Progenitor cell of endocrine pancreas (in vitro differentiated cells): ENCODE data around the gene GSE1. TPM values are rescaled to one million over a fixed set of nuclear protein-coding genes. Genes with fewer than 3 reads are reported as not detected.

Experiments used
- DNase-seq: peaks from one replicate; pipeline ENCODE4 v3.0.0; 2021; ENCODE audit warnings: low spot score; ENCODE audit not compliant: unreplicated experiment
- H3K27ac Mint-ChIP-seq: 2 replicates; pipeline ENCODE4 v1.8.0; 2021; ENCODE audit warnings: mild to moderate bottlenecking, moderate library complexity, mixed read lengths
- H3K27me3 Mint-ChIP-seq: 2 replicates; pipeline ENCODE4 v1.8.0; 2021; ENCODE audit warnings: mixed read lengths
- H3K36me3 Mint-ChIP-seq: 2 replicates; pipeline ENCODE4 v1.8.0; 2022; ENCODE audit warnings: mixed read lengths; ENCODE audit not compliant: insufficient read depth
- H3K4me1 Mint-ChIP-seq: 2 replicates; pipeline ENCODE4 v1.8.0; 2021; ENCODE audit warnings: low read depth, mixed read lengths
- H3K4me3 Mint-ChIP-seq: 2 replicates; pipeline ENCODE4 v1.8.0; 2021; ENCODE audit warnings: low read depth, mild to moderate bottlenecking, moderate library complexity, mixed read lengths
- H3K9me3 Mint-ChIP-seq: 2 replicates; pipeline ENCODE4 v1.8.0; 2021; ENCODE audit warnings: low read depth, mixed read lengths
- total RNA-seq: library from RNA; stranded (reverse); gene quantifications from 2 replicates; pipeline ENCODE4 v1.2.1, GENCODE V29; 2021
- TF ChIP-seq, protein P1 (sequence below): fragments of 200-600 bp; sonication (generic); IDR thresholded peaks from one replicate; pipeline ENCODE4 v1.5.0; 2021; ENCODE audit warnings: antibody characterized with exemption, mild to moderate bottlenecking; ENCODE audit not compliant: unreplicated experiment

GSE1 gene
- total RNA-seq, 1 donor from 2014 or later: 136 TPM

DNA sequence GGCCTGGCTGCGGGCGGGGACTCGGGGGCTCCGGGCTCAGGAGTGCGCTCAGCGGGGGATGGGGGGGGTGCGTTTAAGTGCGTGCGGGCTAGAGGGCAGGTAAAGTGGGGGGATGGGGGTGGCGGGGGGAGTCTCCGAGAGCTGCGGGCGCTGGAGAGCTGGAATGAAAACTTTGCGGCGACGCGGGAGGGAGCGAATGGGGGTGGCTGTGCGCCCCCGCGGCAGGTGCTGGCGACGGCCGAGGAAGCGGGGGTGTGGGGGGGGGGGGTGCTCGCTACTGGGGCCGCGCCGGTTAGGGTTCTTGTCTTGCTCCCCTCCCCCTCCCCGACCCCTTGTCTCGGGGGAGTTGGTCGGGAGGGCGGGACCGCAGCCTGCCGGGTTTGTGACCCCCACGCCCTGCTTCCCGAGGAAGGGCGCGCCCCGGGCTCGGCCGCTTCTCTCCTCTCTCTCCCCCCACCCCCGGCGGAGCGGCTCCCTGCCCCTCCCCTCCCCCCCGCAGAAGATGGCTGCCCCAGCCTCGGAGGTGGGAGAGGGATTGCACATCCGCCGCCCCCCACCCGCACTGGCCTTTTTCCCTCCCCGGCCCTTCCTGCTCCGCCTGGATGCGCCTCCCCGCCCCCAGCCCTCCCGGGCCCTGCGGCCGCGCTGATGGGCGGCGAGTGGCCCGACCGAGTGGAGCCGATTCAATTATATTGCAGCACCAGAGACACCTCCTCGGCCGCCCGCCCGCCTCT is 649 bp downstream of the GSE1 start:
- TF ChIP-seq, protein P1, sequence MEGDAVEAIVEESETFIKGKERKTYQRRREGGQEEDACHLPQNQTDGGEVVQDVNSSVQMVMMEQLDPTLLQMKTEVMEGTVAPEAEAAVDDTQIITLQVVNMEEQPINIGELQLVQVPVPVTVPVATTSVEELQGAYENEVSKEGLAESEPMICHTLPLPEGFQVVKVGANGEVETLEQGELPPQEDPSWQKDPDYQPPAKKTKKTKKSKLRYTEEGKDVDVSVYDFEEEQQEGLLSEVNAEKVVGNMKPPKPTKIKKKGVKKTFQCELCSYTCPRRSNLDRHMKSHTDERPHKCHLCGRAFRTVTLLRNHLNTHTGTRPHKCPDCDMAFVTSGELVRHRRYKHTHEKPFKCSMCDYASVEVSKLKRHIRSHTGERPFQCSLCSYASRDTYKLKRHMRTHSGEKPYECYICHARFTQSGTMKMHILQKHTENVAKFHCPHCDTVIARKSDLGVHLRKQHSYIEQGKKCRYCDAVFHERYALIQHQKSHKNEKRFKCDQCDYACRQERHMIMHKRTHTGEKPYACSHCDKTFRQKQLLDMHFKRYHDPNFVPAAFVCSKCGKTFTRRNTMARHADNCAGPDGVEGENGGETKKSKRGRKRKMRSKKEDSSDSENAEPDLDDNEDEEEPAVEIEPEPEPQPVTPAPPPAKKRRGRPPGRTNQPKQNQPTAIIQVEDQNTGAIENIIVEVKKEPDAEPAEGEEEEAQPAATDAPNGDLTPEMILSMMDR: no peak
- Mint-ChIP-seq H3K36me3 (no peaks in the 10 kb centered on the region), H3K4me3 (peak overlapping the region; percentile 70), H3K27ac (no peak overlapping the region), H3K4me1 (peaks cover 34% of the 10 kb centered on the region), H3K9me3 (no peaks in the 10 kb centered on the region), H3K27me3 (no peaks in the 10 kb centered on the region)
- no peak for DNase-seq

DNA sequence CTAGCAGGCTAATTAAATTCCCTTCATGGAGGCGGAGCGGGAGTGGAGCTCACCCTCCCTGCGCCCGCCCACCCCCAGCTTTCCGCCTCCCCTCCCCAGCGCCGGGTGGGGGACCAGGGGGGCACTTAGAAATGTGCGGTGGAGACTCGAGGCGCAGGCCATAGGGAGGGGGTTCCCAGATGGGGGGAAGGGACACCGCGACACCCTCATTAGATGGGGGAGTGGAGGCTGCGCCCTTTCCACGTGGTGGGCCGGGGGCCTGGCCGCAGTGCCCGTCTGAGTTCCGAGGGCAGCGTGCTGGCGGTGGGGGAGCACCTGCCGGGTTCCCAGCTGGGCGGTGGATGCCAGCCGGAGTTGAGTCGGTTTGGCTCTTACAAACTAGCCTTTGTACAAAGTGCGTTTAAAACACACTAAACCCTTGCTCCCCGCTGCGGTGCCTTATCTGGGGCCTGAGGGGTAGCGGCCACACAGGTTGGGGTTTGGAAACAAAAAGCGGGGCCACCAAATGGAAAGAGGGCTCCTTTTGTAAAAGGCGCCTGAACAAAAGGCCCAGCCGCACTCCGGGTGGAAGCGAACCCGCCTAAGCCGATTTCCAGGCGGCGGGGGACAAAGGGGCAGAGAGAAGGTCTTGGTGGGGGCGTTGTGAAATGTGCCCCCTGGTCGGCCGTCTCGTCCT is 1.4 kb downstream of the GSE1 start:
- TF ChIP-seq, protein P1: no peak
- Mint-ChIP-seq H3K9me3 (no peaks in the 10 kb centered on the region), H3K4me3 (peak overlapping the region; percentile 66), H3K27me3 (no peaks in the 10 kb centered on the region), H3K36me3 (peaks cover 2% of the 10 kb centered on the region), H3K4me1 (peaks cover 41% of the 10 kb centered on the region), H3K27ac (peak overlapping the region; percentile 92)
- DNase-seq: no peak

DNA sequence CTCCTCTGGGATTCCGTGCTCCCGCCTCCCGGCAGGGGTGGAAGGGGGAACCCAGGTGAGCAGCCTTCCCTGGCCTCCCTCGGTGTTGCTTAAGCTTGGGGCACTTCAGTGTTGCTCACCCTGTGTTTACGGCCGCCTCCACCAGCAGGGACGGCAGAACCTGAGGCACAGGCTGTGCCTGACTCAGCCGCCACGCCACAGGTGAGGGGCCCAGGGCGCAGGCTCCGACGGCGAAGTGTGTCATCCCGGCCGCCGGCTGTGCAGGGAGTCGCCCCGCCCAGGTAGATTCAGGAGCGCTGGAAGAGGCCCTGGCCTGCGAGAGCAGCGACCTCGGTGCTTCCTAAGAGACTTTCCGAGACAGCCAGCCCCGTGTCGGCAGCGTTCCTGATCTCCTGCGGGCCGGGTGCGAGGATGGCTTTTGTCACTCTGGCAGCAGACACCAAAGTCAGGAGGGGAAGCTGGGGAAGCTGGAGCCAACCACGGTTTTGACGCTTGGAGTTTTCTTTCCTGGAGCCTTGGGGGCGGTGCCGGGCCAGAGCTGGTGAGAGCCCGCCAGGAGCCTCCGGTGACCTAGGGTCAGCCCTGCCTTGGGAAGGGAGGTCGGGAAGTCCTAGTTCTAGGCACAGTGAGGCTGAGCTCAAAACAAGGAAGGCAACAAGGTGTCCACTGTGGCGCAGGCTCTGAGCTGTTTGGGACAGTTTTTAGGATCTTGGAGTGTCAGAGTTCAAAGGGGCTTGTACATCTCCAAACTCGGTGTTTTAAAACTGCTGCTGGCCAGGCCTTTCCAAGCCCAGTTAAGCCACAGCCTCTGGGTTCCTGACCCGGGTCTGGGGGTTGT is 2.1 kb downstream of the GSE1 start:
- H3K9me3 Mint-ChIP-seq: no peaks in the 10 kb centered on the region
- H3K27me3 Mint-ChIP-seq: no peaks in the 10 kb centered on the region
- H3K4me3 Mint-ChIP-seq: peak overlapping the region; percentile 66
- DNase-seq: peak; percentile 59
- H3K36me3 Mint-ChIP-seq: peaks cover 2% of the 10 kb centered on the region
- TF ChIP-seq, protein P1: no peak
- H3K4me1 Mint-ChIP-seq: peaks cover 43% of the 10 kb centered on the region
- peak overlapping the region; percentile 92 for H3K27ac Mint-ChIP-seq

DNA sequence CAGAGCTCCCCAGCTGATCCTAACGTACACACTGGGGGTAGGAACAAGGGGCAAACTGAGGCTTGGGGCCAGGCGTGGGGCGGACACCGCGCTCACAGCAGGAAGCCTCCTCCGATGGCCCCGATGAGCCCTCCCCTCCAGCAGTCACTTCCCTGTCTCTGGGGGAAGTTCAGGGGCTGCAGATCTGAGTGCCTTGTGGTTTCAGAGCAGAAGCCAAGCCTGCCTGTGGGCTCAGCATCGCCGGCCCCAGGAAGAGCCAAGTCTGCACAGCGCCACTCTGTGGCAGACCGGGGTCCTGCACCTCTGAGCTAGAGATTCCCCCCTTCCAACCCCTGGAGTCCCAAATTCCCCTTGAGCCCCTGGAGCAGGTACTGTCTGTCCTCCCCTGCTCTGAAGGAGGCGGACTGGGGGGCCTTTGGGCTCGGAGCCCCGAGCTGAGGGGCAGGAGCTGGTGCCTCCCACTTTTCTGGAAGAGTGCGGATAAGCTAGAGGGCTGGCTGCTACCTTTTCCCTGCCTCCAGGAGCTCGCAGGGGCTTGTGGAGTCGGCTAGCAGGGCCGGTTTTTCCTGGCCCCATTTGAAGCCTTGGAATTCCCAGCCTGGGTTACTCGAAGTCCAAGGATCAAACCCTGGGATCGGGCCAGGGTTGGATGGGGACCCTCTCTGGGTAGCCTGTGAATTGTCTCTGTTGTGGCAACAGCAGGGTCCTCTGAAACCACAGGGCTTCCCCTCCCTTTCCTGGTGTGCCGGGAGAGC is 2.9 kb downstream of the GSE1 start:
- peak overlapping the region; percentile 59 for H3K27ac Mint-ChIP-seq
- H3K9me3 Mint-ChIP-seq: no peaks in the 10 kb centered on the region
- H3K4me3 Mint-ChIP-seq: peak overlapping the region; percentile 66
- H3K36me3 Mint-ChIP-seq: peaks cover 2% of the 10 kb centered on the region
- no peaks in the 10 kb centered on the region for H3K27me3 Mint-ChIP-seq
- TF ChIP-seq, protein P1: peak; percentile 93
- H3K4me1 Mint-ChIP-seq: peaks cover 45% of the 10 kb centered on the region
- DNase-seq: peak; percentile 74
